Activated CD4-positive, alpha-beta T cell treated with anti-CD3 and anti-CD28 coated beads for 36 hours (primary cell): Measurements from ENCODE around the gene EDAR. TPM values are rescaled to one million over a fixed set of nuclear protein-coding genes. Genes with fewer than 3 reads are reported as not detected.

Source experiments
- ATAC-seq: fragments of 200-7000 bp; cut with Tn5 transposase; one replicate; pipeline ENCODE4 v1.10.0; 2021; ENCODE audit warnings: mild to moderate bottlenecking, moderate library complexity
- CTCF ChIA-PET: fragments of 350-600 bp; sonication (Branson Sonifier 250); formaldehyde crosslinking; loops from one replicate; lab custom pipeline; 2021; ENCODE audit warnings: antibody characterized with exemption; lab: Charles Lee
- POLR2A ChIA-PET: fragments of 350-600 bp; sonication (Branson Sonifier 250); formaldehyde crosslinking; loops from one replicate; lab custom pipeline; 2021; ENCODE audit warnings: antibody characterized with exemption, inconsistent platforms; lab: Charles Lee
- DNase-seq: peaks from one replicate; pipeline ENCODE4 v3.0.0-alpha.2; 2020
- H3K27ac Mint-ChIP-seq: one replicate; pipeline ENCODE4 v1.8.0; 2021; ENCODE audit warnings: mixed read lengths
- H3K27me3 Mint-ChIP-seq: one replicate; pipeline ENCODE4 v1.8.0; 2021; ENCODE audit warnings: mixed read lengths
- H3K36me3 Mint-ChIP-seq: one replicate; pipeline ENCODE4 v1.8.0; 2021; ENCODE audit warnings: low read depth, mixed read lengths
- H3K4me1 Mint-ChIP-seq: one replicate; pipeline ENCODE4 v1.8.0; 2021; ENCODE audit warnings: mixed read lengths
- H3K4me3 Mint-ChIP-seq: one replicate; pipeline ENCODE4 v1.8.0; 2021; ENCODE audit warnings: mild to moderate bottlenecking, moderate library complexity, mixed read lengths
- H3K9me3 Mint-ChIP-seq: one replicate; pipeline ENCODE4 v1.8.0; 2021; ENCODE audit warnings: low read depth, mixed read lengths
- intact Hi-C, 2 experiments: fragments of 100-400 bp; cut with DNase I in 1 of 2; cut with micrococcal nuclease in 1 of 2; formaldehyde crosslinking; loops; one replicate each; pipeline versions ENCODE4 v1.14.2 to v1.15.1; 2022 to 2024; cut with DNase I, micrococcal nuclease
- total RNA-seq, 2 experiments: library from RNA; stranded (reverse); gene quantifications; one replicate each; pipeline ENCODE4 v1.2.3, GENCODE V29; 2021

The EDAR gene
- total RNA-seq, 2 experiments from 2014 or later: 0.78 to 0.81 TPM

DNA sequence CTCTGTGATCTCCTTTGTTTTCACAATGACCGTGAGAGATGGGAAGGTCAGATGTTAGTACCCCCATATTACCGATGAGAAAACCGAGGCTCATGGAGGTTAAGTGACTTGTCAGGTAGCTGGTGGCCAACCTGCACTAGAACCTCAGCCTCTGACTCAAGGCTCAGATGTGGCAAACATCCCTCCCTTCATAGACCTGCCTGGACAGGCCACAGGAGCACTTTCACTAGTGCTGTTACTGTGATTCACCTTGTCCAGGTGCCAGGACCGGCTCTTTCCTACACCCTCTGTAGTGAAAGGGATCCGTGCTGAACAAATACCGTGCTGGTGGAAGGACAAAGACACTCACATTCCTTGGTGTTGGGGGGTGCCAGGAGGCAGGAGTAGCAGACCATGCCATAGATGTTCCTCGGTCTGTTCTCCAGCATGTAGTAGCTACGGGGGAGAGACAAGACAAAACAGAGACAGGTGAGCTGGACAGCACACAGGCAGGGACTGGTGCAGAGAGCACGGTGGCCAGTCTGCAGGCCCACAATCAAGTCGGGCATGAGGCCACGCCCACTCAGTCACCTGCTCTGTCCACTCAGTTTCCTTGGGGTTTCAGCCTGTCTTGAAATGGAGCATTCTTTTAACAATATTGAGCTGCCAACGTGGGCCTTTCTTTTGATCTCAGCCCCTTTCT is 65.9 kb downstream of the EDAR start:
- Mint-ChIP-seq H3K9me3 (no peaks in the 10 kb centered on the region), H3K27ac (peak overlapping the region; percentile 5), H3K4me3 (no peak overlapping the region), H3K4me1 (no peaks in the 10 kb centered on the region), H3K36me3 (no peaks in the 10 kb centered on the region), H3K27me3 (no peaks in the 10 kb centered on the region)
- DNase-seq: no peak
- ChIA-PET POLR2A (no interaction called here), CTCF (interaction anchor here (0.6 kb wide), 1 partner anchor 65 kb away, joined by 4 read pairs; the partner anchor contains the start of gene EDAR)
- intact Hi-C loops: no loop called here
- no peak for ATAC-seq

- H3K36me3 Mint-ChIP-seq: no peaks in the 10 kb centered on the region
- H3K4me1 Mint-ChIP-seq: no peaks in the 10 kb centered on the region
- no peak overlapping the region for H3K27ac Mint-ChIP-seq
- H3K27me3 Mint-ChIP-seq: no peaks in the 10 kb centered on the region
- no peaks in the 10 kb centered on the region for H3K9me3 Mint-ChIP-seq
- no peak overlapping the region for H3K4me3 Mint-ChIP-seq
- POLR2A ChIA-PET: no interaction called here
- CTCF ChIA-PET: no interaction called here
- intact Hi-C loops: no loop called here
- ATAC-seq (no peak), DNase-seq (no peak)
Observed at GRCh38 chr2:108922141-108922915, 66.7 kb downstream of the EDAR start.

DNA sequence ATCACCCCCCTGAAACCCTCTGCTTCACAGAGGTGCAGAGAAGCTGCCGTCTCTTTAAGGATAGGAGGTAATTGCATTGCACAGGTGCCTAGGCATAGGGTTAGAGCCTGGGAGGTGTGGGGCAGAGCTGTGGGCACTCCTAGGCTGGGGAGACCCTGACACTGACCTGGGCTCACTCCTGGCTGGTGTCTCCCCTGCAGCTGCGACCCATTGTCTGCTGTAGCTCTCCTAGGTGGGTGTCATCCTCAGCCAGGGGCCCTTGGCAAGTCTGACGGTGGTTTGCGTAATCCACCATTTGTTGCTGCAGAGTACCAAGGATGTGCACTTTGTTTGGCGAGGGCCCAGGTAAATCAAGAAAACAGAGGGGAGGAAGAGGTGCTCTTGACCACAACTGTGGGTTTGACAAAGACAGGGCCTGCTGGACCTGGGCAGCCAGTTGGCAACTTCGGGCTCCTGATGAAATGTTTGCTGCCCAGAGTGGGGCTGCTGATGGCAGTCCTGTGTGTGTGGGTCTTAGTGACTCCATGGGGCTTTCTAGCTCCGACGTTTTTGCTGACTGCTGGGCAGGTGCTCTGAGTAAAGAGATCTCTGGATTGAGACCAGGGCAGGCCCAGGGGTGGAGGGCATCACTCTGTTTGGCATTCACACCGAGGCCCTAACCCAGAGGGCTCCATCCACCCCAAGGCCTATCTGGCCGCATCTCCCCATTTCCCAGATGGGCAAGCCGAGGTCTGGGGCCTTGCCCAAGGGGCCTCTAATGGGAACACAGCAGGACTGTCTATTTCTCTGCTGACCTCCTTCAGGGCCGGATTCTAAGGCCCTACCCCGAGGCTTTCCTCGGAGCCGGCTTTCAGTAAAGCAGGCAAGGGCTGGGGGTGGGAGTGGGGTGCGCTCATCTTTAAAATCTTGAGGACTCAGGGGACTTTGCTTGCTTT is 67.7 kb downstream of the EDAR start:
- ATAC-seq: no peak

GRCh38 chr2:108920686-108921085 is 68.3 kb downstream of the EDAR start:
- no peak for ATAC-seq

More for the DNA sequence above, 67.7 kb downstream of the EDAR start:
- intact Hi-C loops: no loop called here
- no peak overlapping the region for H3K4me3 Mint-ChIP-seq
- CTCF ChIA-PET: interaction anchor here (0.5 to 0.6 kb wide), 2 partner anchors 82 to 727 kb away, joined by 3 read pairs; no protein-coding TSS in a partner anchor
- H3K27ac Mint-ChIP-seq: no peak overlapping the region
- DNase-seq: no peak
- no peaks in the 10 kb centered on the region for H3K27me3 Mint-ChIP-seq
- H3K9me3 Mint-ChIP-seq: no peaks in the 10 kb centered on the region
- H3K36me3 Mint-ChIP-seq: no peaks in the 10 kb centered on the region
- POLR2A ChIA-PET: no interaction called here
- no peaks in the 10 kb centered on the region for H3K4me1 Mint-ChIP-seq

DNA sequence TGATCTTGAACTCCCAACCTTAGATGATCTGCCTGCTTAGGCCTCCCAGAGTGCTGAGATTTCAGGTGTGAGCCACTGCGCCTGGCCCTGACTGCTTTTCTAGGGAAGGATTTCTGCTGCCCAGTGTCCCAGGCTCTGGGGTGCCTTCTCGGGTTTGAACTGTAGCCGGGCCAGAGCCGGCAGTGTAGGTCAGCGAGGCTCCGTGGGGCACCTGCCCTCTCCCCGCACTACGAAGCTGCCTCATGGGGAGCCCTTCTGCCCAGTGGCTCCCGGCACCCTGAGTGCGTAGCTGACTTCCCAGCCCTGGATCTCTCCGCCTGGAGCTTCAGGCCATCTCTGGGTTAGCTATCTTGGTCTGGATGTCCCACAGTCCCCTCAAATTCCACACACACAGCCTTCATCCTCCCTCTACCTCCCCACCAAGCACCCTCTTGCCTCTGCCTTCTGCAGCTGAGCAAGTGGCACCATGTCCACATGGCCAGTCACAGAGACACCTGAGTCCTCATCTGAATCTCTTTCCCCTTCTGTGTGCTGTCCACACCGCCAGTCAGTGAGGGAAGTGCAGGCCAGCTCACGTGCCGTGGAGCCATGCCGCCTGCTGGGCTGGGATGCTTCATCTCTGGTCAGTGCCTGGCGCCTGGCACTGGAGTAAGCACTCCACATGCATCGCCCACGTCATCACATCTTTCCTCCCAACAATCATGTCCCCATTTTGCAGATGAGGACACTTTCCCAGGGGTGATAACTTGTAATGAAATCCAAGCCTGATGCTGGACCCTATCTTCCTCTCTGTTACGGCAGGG is 69.2 kb downstream of the EDAR start:
- H3K36me3 Mint-ChIP-seq: no peaks in the 10 kb centered on the region
- POLR2A ChIA-PET: no interaction called here
- no peaks in the 10 kb centered on the region for H3K9me3 Mint-ChIP-seq
- no peaks in the 10 kb centered on the region for H3K27me3 Mint-ChIP-seq
- CTCF ChIA-PET: interaction anchor here (1.8 kb wide), 1 partner anchor 8 kb away, joined by 5 read pairs; no protein-coding TSS in a partner anchor
- no peak overlapping the region for H3K4me3 Mint-ChIP-seq
- H3K4me1 Mint-ChIP-seq: no peaks in the 10 kb centered on the region
- ATAC-seq: no peak
- no peak for DNase-seq
- H3K27ac Mint-ChIP-seq: no peak overlapping the region
- intact Hi-C loops: no loop called here

More at GRCh38 chr2:108920686-108921085, 68.3 kb downstream of the EDAR start:
- no peak for DNase-seq
- Mint-ChIP-seq H3K36me3 (no peaks in the 10 kb centered on the region), H3K4me3 (no peak overlapping the region), H3K27ac (no peak overlapping the region), H3K27me3 (no peaks in the 10 kb centered on the region), H3K9me3 (no peaks in the 10 kb centered on the region), H3K4me1 (no peaks in the 10 kb centered on the region)
- ChIA-PET POLR2A (no interaction called here), CTCF (no interaction called here)
- intact Hi-C loops: no loop called here

DNA sequence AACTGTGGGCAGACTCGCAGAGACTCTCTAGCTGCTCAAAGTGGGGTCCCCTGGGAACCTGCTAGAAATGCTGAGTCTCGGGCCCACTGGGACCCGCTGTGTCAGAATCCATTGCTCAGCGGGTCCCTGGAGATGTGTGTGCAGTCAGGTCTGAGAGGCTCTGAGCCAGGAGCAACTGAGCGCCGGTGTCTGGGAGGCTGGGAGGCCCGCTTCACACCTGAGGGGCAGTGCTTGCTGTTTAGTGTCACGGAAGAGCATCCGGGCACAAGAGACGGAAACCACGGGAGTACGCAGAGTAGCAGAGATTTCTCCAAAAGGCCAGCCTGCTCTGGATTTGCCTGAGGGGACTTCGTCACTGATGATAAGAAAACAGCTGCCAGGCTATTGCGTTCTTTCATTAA is 70.1 kb downstream of the EDAR start:
- no peaks in the 10 kb centered on the region for H3K36me3 Mint-ChIP-seq
- intact Hi-C loops: no loop called here
- CTCF ChIA-PET: interaction anchor here (1.8 kb wide), 1 partner anchor 9 kb away, joined by 5 read pairs; no protein-coding TSS in a partner anchor

GRCh38 chr2:108918156-108918874 is 70.7 kb downstream of the EDAR start:
- H3K27ac Mint-ChIP-seq: no peak overlapping the region
- no peaks in the 10 kb centered on the region for H3K27me3 Mint-ChIP-seq

More for the DNA sequence above, 70.1 kb downstream of the EDAR start:
- Mint-ChIP-seq H3K9me3 (no peaks in the 10 kb centered on the region), H3K4me3 (no peak overlapping the region), H3K4me1 (peaks cover 3% of the 10 kb centered on the region), H3K27me3 (no peaks in the 10 kb centered on the region), H3K27ac (no peak overlapping the region)
- DNase-seq (no peak), ATAC-seq (no peak)
- POLR2A ChIA-PET: no interaction called here

DNA sequence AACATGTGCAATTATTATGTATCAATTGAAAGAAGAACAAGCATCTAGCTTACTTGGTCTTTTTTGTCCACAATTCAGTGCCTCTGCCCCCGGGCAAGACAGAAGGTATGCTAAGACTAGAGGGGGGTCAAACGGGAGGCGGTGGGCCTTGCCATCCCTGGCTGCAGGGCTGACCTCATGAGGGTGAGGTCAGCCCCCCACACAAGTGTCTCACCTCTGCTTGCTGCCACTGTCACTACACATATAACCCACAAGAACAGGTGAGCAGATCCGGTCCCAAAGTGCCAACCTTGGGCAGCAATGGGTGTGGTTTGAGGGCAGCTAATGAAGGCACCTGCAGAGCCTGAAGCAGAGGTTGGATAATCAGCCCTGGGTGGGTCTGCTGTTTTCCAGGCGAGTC is 71.5 kb downstream of the EDAR start:
- Mint-ChIP-seq H3K27ac (no peak overlapping the region), H3K4me3 (no peak overlapping the region), H3K4me1 (peaks cover 3% of the 10 kb centered on the region), H3K27me3 (no peaks in the 10 kb centered on the region), H3K9me3 (no peaks in the 10 kb centered on the region), H3K36me3 (no peaks in the 10 kb centered on the region)
- ChIA-PET POLR2A (no interaction called here), CTCF (no interaction called here)
- no peak for DNase-seq
- ATAC-seq: no peak
- intact Hi-C loops: no loop called here

More at GRCh38 chr2:108918156-108918874, 70.7 kb downstream of the EDAR start:
- DNase-seq (no peak), ATAC-seq (no peak)
- ChIA-PET POLR2A (no interaction called here), CTCF (interaction anchor here (1.8 kb wide), 1 partner anchor 9 kb away, joined by 5 read pairs; no protein-coding TSS in a partner anchor)
- peaks cover 3% of the 10 kb centered on the region for H3K4me1 Mint-ChIP-seq
- H3K9me3 Mint-ChIP-seq: no peaks in the 10 kb centered on the region
- no peak overlapping the region for H3K4me3 Mint-ChIP-seq
- intact Hi-C loops: no loop called here
- H3K36me3 Mint-ChIP-seq: no peaks in the 10 kb centered on the region

GRCh38 chr2:108916796-108917421 is 72.1 kb downstream of the EDAR start:
- intact Hi-C loops: no loop called here
- CTCF ChIA-PET: interaction anchor here (0.9 to 1.7 kb wide), 2 partner anchors 12 to 72 kb away, joined by 4 to 10 read pairs; no protein-coding TSS in a partner anchor
- H3K27ac Mint-ChIP-seq: no peak overlapping the region
- H3K4me3 Mint-ChIP-seq: no peak overlapping the region
- no peaks in the 10 kb centered on the region for H3K36me3 Mint-ChIP-seq
- no peaks in the 10 kb centered on the region for H3K9me3 Mint-ChIP-seq
- POLR2A ChIA-PET: no interaction called here
- H3K4me1 Mint-ChIP-seq: peaks cover 3% of the 10 kb centered on the region
- H3K27me3 Mint-ChIP-seq: no peaks in the 10 kb centered on the region
- no peak for DNase-seq
- ATAC-seq: no peak
